GM23248 (cell line): ENCODE results near the gene SP4. TPM values are rescaled to one million over a fixed set of nuclear protein-coding genes. Genes with fewer than 3 reads are reported as not detected.

Source experiments
- DNase-seq: peaks from one replicate; pipeline ENCODE4 v3.0.0-alpha.2; 2015
- H2AFZ ChIP-seq: fragments of 200-600 bp; sonication (generic); 2 replicates; pipeline ENCODE4 v1.6.1; 2016; ENCODE audit warnings: antibody characterized with exemption
- H3F3A ChIP-seq: fragments of 200-600 bp; sonication (generic); 2 replicates; pipeline ENCODE4 v1.6.1; 2016; ENCODE audit warnings: mild to moderate bottlenecking, antibody characterized with exemption, mixed run types; ENCODE audit not compliant: insufficient read depth
- H3K27ac ChIP-seq: fragments of 200-600 bp; sonication (generic); 2 replicates; pipeline ENCODE4 v1.5.1; 2016; ENCODE audit warnings: mild to moderate bottlenecking
- H3K27me3 ChIP-seq: fragments of 200-600 bp; sonication (generic); replicated peaks from 2 replicates; pipeline ENCODE4 v1.6.1; 2016; ENCODE audit warnings: mild to moderate bottlenecking; ENCODE audit not compliant: insufficient read depth
- H3K36me3 ChIP-seq: fragments of 200-600 bp; sonication (generic); 2 replicates; pipeline ENCODE4 v1.6.1; 2016; ENCODE audit warnings: low read depth, mild to moderate bottlenecking
- H3K4me1 ChIP-seq: fragments of 200-600 bp; sonication (generic); 2 replicates; pipeline ENCODE4 v1.6.1; 2016; ENCODE audit warnings: mild to moderate bottlenecking; ENCODE audit not compliant: insufficient read depth
- H3K4me2 ChIP-seq: fragments of 200-600 bp; sonication (generic); one replicate; pipeline ENCODE4 v1.6.1; 2016; ENCODE audit warnings: mild to moderate bottlenecking; ENCODE audit not compliant: unreplicated experiment
- H3K4me3 ChIP-seq: fragments of 200-600 bp; sonication (generic); 2 replicates; pipeline ENCODE4 v1.5.1; 2016; ENCODE audit warnings: mild to moderate bottlenecking
- H3K79me2 ChIP-seq: fragments of 200-600 bp; sonication (generic); 2 replicates; pipeline ENCODE4 v1.6.1; 2016; ENCODE audit warnings: mild to moderate bottlenecking; ENCODE audit not compliant: insufficient read depth
- H3K9ac ChIP-seq: fragments of 200-600 bp; sonication (generic); 2 replicates; pipeline ENCODE4 v1.6.1; 2016; ENCODE audit warnings: mild to moderate bottlenecking
- H3K9me2 ChIP-seq: fragments of 200-600 bp; sonication (generic); 2 replicates; pipeline ENCODE4 v1.6.1; 2016; ENCODE audit warnings: mixed run types, mild to moderate bottlenecking, moderate library complexity; ENCODE audit not compliant: insufficient read depth
- H3K9me3 ChIP-seq: fragments of 200-600 bp; sonication (generic); one replicate; pipeline ENCODE4 v1.6.1; 2017; ENCODE audit warnings: low read depth
- H4K20me1 ChIP-seq: fragments of 200-600 bp; sonication (generic); 2 replicates; pipeline ENCODE4 v1.6.0; 2016; ENCODE audit not compliant: insufficient read depth
- EZH2 ChIP-seq: fragments of 200-600 bp; sonication (generic); IDR thresholded peaks from 2 replicates; pipeline ENCODE4 v1.6.1; 2018; ENCODE audit warnings: antibody characterized with exemption, mild to moderate bottlenecking; ENCODE audit not compliant: insufficient read depth, poor library complexity, severe bottlenecking
- EZH2phosphoT487 ChIP-seq: fragments of 200-600 bp; sonication (generic); IDR thresholded peaks from 2 replicates; pipeline ENCODE4 v1.6.1; 2018; ENCODE audit warnings: antibody characterized with exemption, moderate library complexity, mild to moderate bottlenecking, low read depth; ENCODE audit not compliant: insufficient read depth
- WGBS, 2 experiments: methylation state at CpG; one replicate each; pipeline ENCODE4 v1.1.6; 2015 to 2017; ENCODE audit warnings: low lambda C conversion rate in 2 of 2, low coverage in 1 of 2; ENCODE audit errors: missing lambda C conversion rate in 2 of 2; 5-methylcytosine and 5-hydroxymethylcytosine counted together
- in situ Hi-C: fragments of 300-500 bp; cut with MboI; formaldehyde crosslinking; loops from 2 replicates; pipeline ENCODE4 v1.15.0; 2020
- polyA plus RNA-seq: library from polyadenylated mRNA; unstranded; fragments of >200 nt; fragmentation: Nextera tagmentation; extraction: Ambion mirVana; gene quantifications from 2 replicates; pipeline ENCODE4 v1.2.1, GENCODE V29; 2016
- total RNA-seq: library from RNA; depleted of rRNA; stranded (reverse); fragments of >200 nt; shearing (Covaris generic); gene quantifications from 2 replicates; pipeline ENCODE4 v1.2.3, GENCODE V29; 2014

SP4 gene
- total and polyA plus RNA-seq, 2 experiments from 2014 or later: 2.1 to 3.5 TPM

DNA sequence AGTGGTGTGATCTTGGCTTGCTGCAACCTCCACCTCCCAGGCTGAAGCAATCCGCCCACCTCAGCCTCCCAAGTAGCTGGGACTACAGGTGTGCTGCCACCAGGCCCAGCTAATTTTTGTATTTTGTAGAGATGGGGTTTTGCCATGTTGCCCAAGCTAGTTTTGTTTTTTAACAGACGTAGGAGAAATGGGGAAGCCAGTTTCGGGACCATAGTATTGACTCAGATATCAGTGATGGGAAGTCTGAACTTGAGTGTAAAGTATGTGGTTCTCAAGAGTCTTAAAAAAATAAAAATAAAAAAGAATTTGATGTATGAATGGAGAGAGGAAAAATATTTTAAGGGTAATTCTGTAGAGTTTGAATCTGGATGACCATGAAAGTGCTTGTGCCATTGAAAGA, 34.2 kb downstream of the SP4 start:
- H3K9me2 ChIP-seq: no peaks in the 10 kb centered on the region
- in situ Hi-C loops: no loop called here
- TF ChIP-seq EZH2 (no peak), EZH2phosphoT487 (no peak)
- no peaks in the 10 kb centered on the region for H3K4me1 ChIP-seq
- no peak overlapping the region for H3K4me2 ChIP-seq
- no peak overlapping the region for H3K9ac ChIP-seq
- H3K27me3 ChIP-seq: no peaks in the 10 kb centered on the region
- H3K79me2 ChIP-seq: no peaks in the 10 kb centered on the region
- no peaks in the 10 kb centered on the region for H3K36me3 ChIP-seq
- no peak overlapping the region for H3K27ac ChIP-seq
- H3K9me3 ChIP-seq: no peaks in the 10 kb centered on the region
- H4K20me1 ChIP-seq: no peaks in the 10 kb centered on the region
- H3K4me3 ChIP-seq: no peak overlapping the region
- H2AFZ ChIP-seq: no peak overlapping the region
- no peak for DNase-seq
- WGBS, 2 experiments: 74 to 80% methylated on average over 3 of the region's 3 CpGs
- no peaks in the 10 kb centered on the region for H3F3A ChIP-seq

DNA sequence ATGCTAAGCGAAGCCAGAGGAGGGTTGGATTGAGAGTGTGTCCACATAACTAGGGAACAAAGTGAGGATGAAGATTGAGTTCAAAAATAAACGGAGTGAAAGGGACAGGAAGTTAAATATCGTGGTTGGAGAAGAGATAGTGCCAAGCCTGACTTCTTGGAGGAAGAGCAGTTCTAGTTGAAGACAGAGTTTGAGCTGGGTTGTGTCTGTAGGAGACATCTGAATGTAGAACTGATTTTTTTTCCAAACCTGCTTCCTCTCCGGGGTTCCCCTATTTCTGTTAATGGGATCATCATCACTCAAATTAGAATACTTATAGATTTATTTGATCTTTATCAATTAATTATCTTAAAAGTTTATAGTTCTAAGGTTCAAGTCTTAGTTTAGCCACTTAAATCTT, 35.6 kb downstream of the SP4 start:
- no peak for DNase-seq
- no peaks in the 10 kb centered on the region for H4K20me1 ChIP-seq
- H3K4me3 ChIP-seq: no peak overlapping the region
- in situ Hi-C loops: no loop called here
- no peak for TF ChIP-seq EZH2phosphoT487
- no peak for TF ChIP-seq EZH2
- H3K9me3 ChIP-seq: no peaks in the 10 kb centered on the region
- H3K4me1 ChIP-seq: no peaks in the 10 kb centered on the region
- no peak overlapping the region for H3K4me2 ChIP-seq
- no peaks in the 10 kb centered on the region for H3F3A ChIP-seq
- H3K9ac ChIP-seq: no peak overlapping the region
- no peaks in the 10 kb centered on the region for H3K79me2 ChIP-seq
- H2AFZ ChIP-seq: no peak overlapping the region
- no peaks in the 10 kb centered on the region for H3K27me3 ChIP-seq
- H3K27ac ChIP-seq: no peak overlapping the region
- 89 to 93% methylated on average over 4 of the region's 4 CpGs for WGBS, 2 experiments
- H3K36me3 ChIP-seq: no peaks in the 10 kb centered on the region
- H3K9me2 ChIP-seq: no peaks in the 10 kb centered on the region

DNA sequence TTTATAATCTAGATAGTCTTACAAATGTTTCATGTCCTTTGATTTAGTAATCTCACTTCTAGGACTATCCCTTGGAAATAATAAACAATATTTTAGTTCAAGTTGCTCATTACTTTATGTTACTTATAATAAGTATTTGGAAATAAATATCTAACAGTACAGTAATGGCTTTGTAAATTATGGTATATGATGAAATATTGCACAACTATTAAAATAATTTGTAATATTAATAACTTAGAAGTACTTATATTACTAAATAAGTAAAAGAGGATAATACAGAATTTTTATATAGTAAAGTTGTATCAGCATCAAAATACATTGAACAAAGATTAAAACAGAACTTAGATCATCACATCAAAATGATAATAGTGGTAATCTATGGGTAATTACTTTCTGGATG, 41.1 kb downstream of the SP4 start:
- Histone ChIP-seq H3K36me3 (no peaks in the 10 kb centered on the region), H3K4me1 (no peaks in the 10 kb centered on the region), H3K4me2 (no peak overlapping the region), H4K20me1 (no peaks in the 10 kb centered on the region), H3K27ac (no peak overlapping the region), H3K27me3 (no peaks in the 10 kb centered on the region), H3K9me2 (no peaks in the 10 kb centered on the region), H3F3A (no peaks in the 10 kb centered on the region), H2AFZ (no peak overlapping the region), H3K9me3 (no peaks in the 10 kb centered on the region), H3K79me2 (no peaks in the 10 kb centered on the region), H3K4me3 (no peak overlapping the region), H3K9ac (no peak overlapping the region)
- TF ChIP-seq EZH2: no peak
- no peak for TF ChIP-seq EZH2phosphoT487
- in situ Hi-C loops: no loop called here
- DNase-seq: no peak

DNA sequence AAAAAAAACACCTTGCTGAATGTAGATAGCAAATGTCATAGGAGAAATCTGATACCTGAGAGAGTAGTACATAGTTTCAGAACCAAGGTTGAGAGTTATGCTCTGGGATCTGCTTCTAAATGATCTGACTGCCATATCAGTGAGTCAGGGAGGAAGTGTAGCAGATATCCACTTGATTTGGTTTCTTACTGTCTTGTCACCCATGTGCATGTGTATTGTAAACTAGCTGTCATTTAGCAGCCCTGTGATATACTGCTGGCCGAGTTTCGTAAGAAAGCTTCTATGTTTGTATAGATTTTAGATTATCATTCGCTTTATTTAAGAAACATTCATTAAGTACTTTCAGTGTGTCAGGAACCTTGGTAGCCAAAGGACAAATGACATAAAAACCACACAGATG, 42.0 kb downstream of the SP4 start:
- H3K9me3 ChIP-seq: no peaks in the 10 kb centered on the region
- no peak overlapping the region for H2AFZ ChIP-seq
- H3K4me2 ChIP-seq: no peak overlapping the region
- H3K79me2 ChIP-seq: no peaks in the 10 kb centered on the region
- no peak overlapping the region for H3K9ac ChIP-seq
- H3K27ac ChIP-seq: no peak overlapping the region
- WGBS, 2 experiments: 97 to 99% methylated on average over 3 of the region's 3 CpGs
- H3K27me3 ChIP-seq: no peaks in the 10 kb centered on the region
- in situ Hi-C loops: no loop called here
- no peaks in the 10 kb centered on the region for H4K20me1 ChIP-seq
- H3F3A ChIP-seq: no peaks in the 10 kb centered on the region
- H3K9me2 ChIP-seq: no peaks in the 10 kb centered on the region
- TF ChIP-seq EZH2 (no peak), EZH2phosphoT487 (no peak)
- no peaks in the 10 kb centered on the region for H3K36me3 ChIP-seq
- no peak for DNase-seq
- H3K4me1 ChIP-seq: no peaks in the 10 kb centered on the region
- no peak overlapping the region for H3K4me3 ChIP-seq

DNA sequence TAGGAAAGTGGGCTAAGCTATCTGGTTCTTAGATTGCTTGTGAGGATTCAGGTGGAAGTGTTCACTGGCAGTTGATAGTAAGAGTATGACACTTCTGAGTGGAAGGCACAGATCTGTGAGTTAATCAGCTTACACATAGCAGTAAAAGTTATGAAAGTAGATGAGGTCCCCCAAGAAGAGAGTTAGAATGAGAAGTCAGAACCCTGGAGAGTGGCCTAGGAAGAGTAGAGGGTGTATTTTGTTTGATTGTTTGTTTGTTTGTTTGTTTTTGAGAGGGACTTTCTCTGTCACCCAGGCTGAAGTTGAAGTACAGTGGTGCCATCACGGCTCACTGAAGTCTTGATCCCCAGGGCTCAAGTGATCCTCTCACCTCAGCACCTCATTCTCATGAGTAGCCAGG, 44.1 kb downstream of the SP4 start:
- Histone ChIP-seq H3K9me3 (no peaks in the 10 kb centered on the region), H3K4me3 (no peak overlapping the region), H2AFZ (no peak overlapping the region), H3K27ac (no peak overlapping the region), H3K4me2 (no peak overlapping the region), H3K4me1 (no peaks in the 10 kb centered on the region), H3F3A (no peaks in the 10 kb centered on the region), H3K27me3 (no peaks in the 10 kb centered on the region), H3K79me2 (no peaks in the 10 kb centered on the region), H4K20me1 (no peaks in the 10 kb centered on the region), H3K9ac (no peak overlapping the region), H3K9me2 (no peaks in the 10 kb centered on the region), H3K36me3 (no peaks in the 10 kb centered on the region)
- TF ChIP-seq EZH2: no peak
- no peak for TF ChIP-seq EZH2phosphoT487
- in situ Hi-C loops: no loop called here
- DNase-seq: no peak
- 91 to 100% methylated on average over 1 of the region's 1 CpG for WGBS, 2 experiments
